Stomach (tissue), 9 donors: ENCODE measurements around the gene GMDS. TPM values are rescaled to one million over a fixed set of nuclear protein-coding genes. Genes with fewer than 3 reads are reported as not detected.

Experiments
- DNase-seq, 2 donors: peaks; one replicate each; pipeline versions ENCODE4 v3.0.0 to v3.0.0-alpha.2; 2013 to 2019
- H3K27ac ChIP-seq, 5 donors: fragments of 200-600 bp in 4 of 5; sonication (generic) in 4 of 5; one replicate each; pipeline ENCODE4 v1.5.1; 2013 to 2019; ENCODE audit warnings: mild to moderate bottlenecking in 1 of 5, moderate library complexity in 1 of 5
- H3K27me3 ChIP-seq, 3 donors: fragments of 200-600 bp; sonication (generic); one replicate each; pipeline ENCODE4 v1.5.1; 2017 to 2019; ENCODE audit warnings: mixed run types in 1 of 3
- H3K36me3 ChIP-seq, 4 donors: fragments of 200-600 bp; sonication (generic); 1 replicate in 3 of 4; 2 replicates in 1 of 4; pipeline ENCODE4 v1.5.1; 2016 to 2019
- H3K4me1 ChIP-seq, 4 donors: fragments of 200-600 bp; sonication (generic); one replicate each; pipeline ENCODE4 v1.5.1; 2016 to 2019
- H3K4me3 ChIP-seq, 4 donors: fragments of 200-600 bp; sonication (generic) in 3 of 4; one replicate each; pipeline ENCODE4 v1.5.1; 2016 to 2019; ENCODE audit warnings: mild to moderate bottlenecking in 1 of 4
- H3K9me3 ChIP-seq, 4 donors: fragments of 200-600 bp; sonication (generic); one replicate each; pipeline ENCODE4 v1.5.1; 2016 to 2019
- EP300 ChIP-seq: sonication (generic); formaldehyde crosslinking; IDR thresholded peaks from one replicate; pipeline ENCODE4 v1.6.1; 2017; ENCODE audit warnings: antibody characterized with exemption
- POLR2A ChIP-seq, 4 donors: fragments of 450-650 bp; IDR thresholded peaks; one replicate each; pipeline ENCODE4 v1.6.1; 2016; ENCODE audit warnings: antibody characterized with exemption in 4 of 4, control low read depth in 2 of 4, mild to moderate bottlenecking in 1 of 4, moderate library complexity in 1 of 4
- POLR2AphosphoS5 ChIP-seq, 3 donors: sonication (generic); formaldehyde crosslinking; IDR thresholded peaks; one replicate each; pipeline ENCODE4 v1.6.1; 2016; ENCODE audit warnings: antibody characterized with exemption in 3 of 3
- WGBS, 5 donors: extraction: QIAGEN DNeasy Blood & Tissue Kit in 3 of 5; methylation state at CpG; one replicate each; pipeline versions ENCODE4 v1.1.5 to v1.1.7; 2013 to 2018; 5-methylcytosine and 5-hydroxymethylcytosine counted together
- intact Hi-C: fragments of 100-400 bp; cut with DNase I; formaldehyde crosslinking; loops from one replicate; pipeline ENCODE4 v1.15.1; 2023; ENCODE audit warnings: low total_unique reads
- polyA plus RNA-seq, 3 donors: library from polyadenylated mRNA; stranded (reverse); fragments of 200-250 nt; gene quantifications; one replicate each; pipeline ENCODE4 v1.2.3, GENCODE V29; 2013
- total RNA-seq, 5 donors: library from RNA; depleted of rRNA; stranded (reverse); fragments of >200 nt; gene quantifications; one replicate each; pipeline versions ENCODE4 v1.1.0 to v1.2.3, GENCODE V29; 2014 to 2016
- TF ChIP-seq, protein P1 (sequence below), 7 experiments: fragments of 450-650 bp in 4 of 7; fragments of 200-600 bp in 3 of 7; sonication (generic) in 3 of 7; IDR thresholded peaks; one replicate each; pipeline ENCODE4 v1.5.1; 2016 to 2019; ENCODE audit warnings: antibody characterized with exemption in 7 of 7, control low read depth in 2 of 7, mild to moderate bottlenecking in 1 of 7
- donor health status: healthy with polysubstance abuse.
- donor health status: Bipolar disorder and iron deficiency.
- donor health status: healthy.

GMDS gene
- total and polyA plus RNA-seq, 8 donors = 83.7 to 262 (median 121) TPM

DNA sequence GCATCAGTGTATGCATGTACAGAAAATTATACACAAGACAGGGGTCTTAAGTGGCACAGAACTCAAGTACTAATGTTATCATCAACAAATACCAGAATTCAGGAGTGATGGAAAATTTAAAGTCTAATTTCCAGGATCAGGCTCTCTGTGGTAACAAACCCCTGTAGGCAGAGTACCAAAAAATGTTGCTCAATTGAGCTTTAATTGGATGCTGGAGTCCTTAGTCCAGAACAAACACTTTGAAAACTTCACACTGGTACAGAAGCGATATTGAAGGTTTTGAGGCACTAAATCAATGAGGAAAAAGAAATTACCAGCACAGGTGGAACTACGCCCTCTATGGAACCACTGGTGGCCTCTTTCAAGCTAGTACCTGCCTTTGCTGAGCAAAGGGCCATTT, 522.6 kb downstream of the GMDS start:
- Histone ChIP-seq H3K36me3 (peaks cover 0 to 14% (median 11%) of the 10 kb centered on the region in 4 donors), H3K4me1 (peaks cover 0 to 7% (median 2%) of the 10 kb centered on the region in 4 donors), H3K27ac (no peak overlapping the region), H3K27me3 (no peaks in the 10 kb centered on the region), H3K9me3 (no peaks in the 10 kb centered on the region), H3K4me3 (no peak overlapping the region)
- TF ChIP-seq, protein P1, sequence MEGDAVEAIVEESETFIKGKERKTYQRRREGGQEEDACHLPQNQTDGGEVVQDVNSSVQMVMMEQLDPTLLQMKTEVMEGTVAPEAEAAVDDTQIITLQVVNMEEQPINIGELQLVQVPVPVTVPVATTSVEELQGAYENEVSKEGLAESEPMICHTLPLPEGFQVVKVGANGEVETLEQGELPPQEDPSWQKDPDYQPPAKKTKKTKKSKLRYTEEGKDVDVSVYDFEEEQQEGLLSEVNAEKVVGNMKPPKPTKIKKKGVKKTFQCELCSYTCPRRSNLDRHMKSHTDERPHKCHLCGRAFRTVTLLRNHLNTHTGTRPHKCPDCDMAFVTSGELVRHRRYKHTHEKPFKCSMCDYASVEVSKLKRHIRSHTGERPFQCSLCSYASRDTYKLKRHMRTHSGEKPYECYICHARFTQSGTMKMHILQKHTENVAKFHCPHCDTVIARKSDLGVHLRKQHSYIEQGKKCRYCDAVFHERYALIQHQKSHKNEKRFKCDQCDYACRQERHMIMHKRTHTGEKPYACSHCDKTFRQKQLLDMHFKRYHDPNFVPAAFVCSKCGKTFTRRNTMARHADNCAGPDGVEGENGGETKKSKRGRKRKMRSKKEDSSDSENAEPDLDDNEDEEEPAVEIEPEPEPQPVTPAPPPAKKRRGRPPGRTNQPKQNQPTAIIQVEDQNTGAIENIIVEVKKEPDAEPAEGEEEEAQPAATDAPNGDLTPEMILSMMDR (IDR thresholded peaks at IDR 0.05) = no peak
- TF ChIP-seq EP300 = no peak
- TF ChIP-seq POLR2A (IDR thresholded peaks at IDR 0.05) = no peak
- TF ChIP-seq POLR2AphosphoS5 (IDR thresholded peaks at IDR 0.05) = no peak
- no peak for DNase-seq
- intact Hi-C loops = no loop called here
- 94 to 99% (median 96%) methylated on average over 2 of the region's 2 CpGs for WGBS, 5 donors

DNA sequence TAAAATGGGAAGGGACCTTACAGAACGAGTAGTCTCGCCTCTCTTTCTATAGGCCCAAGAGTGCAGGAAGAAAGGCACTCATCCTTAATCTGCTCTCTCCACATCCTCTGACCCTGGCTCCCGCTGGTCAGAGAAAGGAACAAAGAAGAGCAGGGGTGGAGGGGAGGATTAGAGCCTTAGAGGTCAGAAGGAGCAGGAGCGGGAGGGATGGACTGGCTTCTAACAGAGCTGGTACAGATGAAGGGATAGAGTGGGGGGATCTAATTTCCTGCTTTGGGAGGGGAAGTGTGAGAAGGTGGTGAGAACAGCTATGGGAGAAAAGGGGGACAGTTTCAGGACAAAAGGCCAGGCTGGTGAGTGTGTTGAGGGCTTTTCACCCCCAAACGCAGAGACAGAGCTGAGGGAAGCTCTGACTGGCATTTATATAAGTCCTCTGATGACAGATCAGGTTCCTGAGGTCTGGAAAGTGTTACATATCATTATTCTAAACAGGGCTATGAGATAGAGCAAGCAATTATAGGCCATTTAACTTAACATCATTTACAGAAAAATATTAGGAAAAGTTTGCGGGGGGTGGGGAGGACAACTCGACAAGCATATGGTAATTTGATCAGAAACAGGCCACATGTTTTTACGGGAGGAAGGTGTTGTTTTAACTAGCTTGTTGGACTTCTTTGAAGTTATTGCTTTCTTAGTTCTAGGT, 524.6 kb downstream of the GMDS start:
- H3K4me1 ChIP-seq = peaks cover 0 to 7% (median 2%) of the 10 kb centered on the region in 4 donors
- H3K9me3 ChIP-seq = no peaks in the 10 kb centered on the region
- H3K27me3 ChIP-seq = no peaks in the 10 kb centered on the region
- DNase-seq = no peak
- no peak overlapping the region for H3K27ac ChIP-seq
- intact Hi-C loops = no loop called here
- peaks cover 0 to 21% (median 8%) of the 10 kb centered on the region in 4 donors for H3K36me3 ChIP-seq
- TF ChIP-seq, protein P1 (IDR thresholded peaks at IDR 0.05) = no peak
- TF ChIP-seq POLR2AphosphoS5 (IDR thresholded peaks at IDR 0.05) = no peak
- TF ChIP-seq POLR2A (IDR thresholded peaks at IDR 0.05) = no peak
- TF ChIP-seq EP300 = no peak
- H3K4me3 ChIP-seq = no peak overlapping the region
- 65 to 78% (median 70%) methylated on average over 8 of the region's 8 CpGs for WGBS, 5 donors

DNA sequence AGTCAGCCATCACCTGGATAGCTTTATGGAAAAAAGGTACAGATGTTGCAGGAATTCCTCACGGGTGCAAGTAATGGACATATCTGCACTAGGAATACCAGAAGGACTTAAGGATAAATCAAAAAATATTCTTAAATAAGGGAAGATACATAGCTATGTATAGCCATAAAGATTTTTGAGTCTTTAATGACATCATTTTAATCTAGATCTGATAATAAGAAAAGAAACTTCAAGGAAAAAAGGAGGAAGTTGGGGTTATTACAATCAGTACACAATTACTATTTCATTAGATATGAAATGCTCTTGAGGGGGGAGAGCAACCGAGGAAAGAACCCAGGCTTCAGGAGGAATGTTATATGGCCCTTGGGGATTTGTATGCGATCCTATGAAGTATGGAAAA, 525.5 kb downstream of the GMDS start:
- Histone ChIP-seq H3K4me1 (peaks cover 0 to 7% (median 2%) of the 10 kb centered on the region in 4 donors), H3K36me3 (peaks cover 0 to 23% (median 4%) of the 10 kb centered on the region in 4 donors), H3K9me3 (no peaks in the 10 kb centered on the region), H3K4me3 (no peak overlapping the region), H3K27me3 (no peaks in the 10 kb centered on the region), H3K27ac (no peak overlapping the region)
- TF ChIP-seq POLR2A (IDR thresholded peaks at IDR 0.05) (no peak), POLR2AphosphoS5 (IDR thresholded peaks at IDR 0.05) (no peak), EP300 (no peak)
- intact Hi-C loops = no loop called here
- no peak for DNase-seq
- 64 to 75% (median 70%) methylated on average over 3 of the region's 3 CpGs for WGBS, 5 donors

DNA sequence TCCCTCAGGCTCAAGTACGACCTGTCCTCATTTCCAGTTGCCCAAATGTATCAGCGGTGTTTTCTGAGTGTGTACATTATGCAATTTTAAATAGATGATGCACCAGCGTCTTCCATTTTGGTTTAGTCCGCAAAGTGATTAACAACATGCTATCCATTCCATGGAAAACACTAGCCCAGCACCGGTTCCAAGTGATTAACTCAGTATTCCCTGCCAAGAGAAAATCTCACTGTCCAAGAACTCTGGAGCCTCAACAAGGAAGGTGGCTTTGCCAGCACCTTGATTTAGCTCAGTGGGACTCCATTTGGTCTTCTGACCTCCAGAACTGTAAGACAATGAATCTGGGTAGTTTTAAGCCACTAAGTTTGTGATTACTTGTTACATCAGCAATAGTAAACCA, 528.5 kb downstream of the GMDS start:
- H3K36me3 ChIP-seq = peaks cover 0 to 21% (median 9%) of the 10 kb centered on the region in 4 donors
- 88 to 95% (median 93%) methylated on average over 5 of the region's 5 CpGs for WGBS, 5 donors
- H3K4me1 ChIP-seq = no peaks in the 10 kb centered on the region
- H3K27me3 ChIP-seq = no peaks in the 10 kb centered on the region
- intact Hi-C loops = no loop called here
- DNase-seq = no peak
- H3K4me3 ChIP-seq = no peak overlapping the region
- TF ChIP-seq POLR2A (IDR thresholded peaks at IDR 0.05) (no peak), POLR2AphosphoS5 (IDR thresholded peaks at IDR 0.05) (no peak), EP300 (no peak)
- TF ChIP-seq, protein P1 (IDR thresholded peaks at IDR 0.05) = no peak
- no peaks in the 10 kb centered on the region for H3K9me3 ChIP-seq
- no peak overlapping the region for H3K27ac ChIP-seq

DNA sequence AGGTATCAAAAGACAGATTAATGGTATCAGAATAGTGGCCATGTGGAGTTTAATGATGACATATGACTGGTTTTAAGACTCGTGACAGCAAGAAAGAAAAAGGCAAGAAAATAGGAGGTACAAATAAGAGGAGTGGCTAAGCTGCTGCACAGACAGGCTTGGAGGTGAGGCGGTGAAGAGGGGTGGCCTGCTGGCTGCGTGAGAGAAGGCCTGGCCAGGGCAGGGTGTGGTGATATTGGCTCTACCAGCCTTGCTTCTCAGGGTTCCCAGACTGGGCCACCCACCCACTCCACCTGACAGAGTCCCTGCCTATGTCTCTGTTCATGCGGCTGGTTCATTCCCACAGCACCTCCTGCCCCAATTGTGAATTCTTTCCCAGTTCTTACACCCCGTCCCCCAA, 529.0 kb downstream of the GMDS start:
- Histone ChIP-seq H3K36me3 (peaks cover 0 to 23% (median 9%) of the 10 kb centered on the region in 4 donors), H3K27ac (no peak overlapping the region), H3K9me3 (no peaks in the 10 kb centered on the region), H3K4me3 (no peak overlapping the region), H3K4me1 (no peaks in the 10 kb centered on the region), H3K27me3 (no peaks in the 10 kb centered on the region)
- DNase-seq = no peak
- WGBS, 5 donors = 79 to 94% (median 85%) methylated on average over 5 of the region's 5 CpGs
- intact Hi-C loops = no loop called here
- no peak for TF ChIP-seq POLR2A (IDR thresholded peaks at IDR 0.05)
- TF ChIP-seq, protein P1 (IDR thresholded peaks at IDR 0.05) = no peak
- TF ChIP-seq EP300 = no peak
- TF ChIP-seq POLR2AphosphoS5 (IDR thresholded peaks at IDR 0.05) = no peak
